Testis (tissue), 2 donors: ENCODE measurements around the gene CFAP46.

Experiments
- CTCF ChIP-seq, 3 experiments: fragments of 450-650 bp in 2 of 3; fragments of 200-600 bp in 1 of 3; sonication (generic) in 1 of 3; IDR thresholded peaks; one replicate each; pipeline ENCODE4 v1.5.1; 2016 to 2019; ENCODE audit warnings: antibody characterized with exemption in 3 of 3, mild to moderate bottlenecking in 2 of 3, moderate library complexity in 1 of 3
- POLR2A ChIP-seq: fragments of 450-650 bp; IDR thresholded peaks from one replicate; pipeline ENCODE4 v1.6.1; 2017; ENCODE audit warnings: antibody characterized with exemption, mild to moderate bottlenecking, moderate library complexity

- no peak for TF ChIP-seq POLR2A
- no peak for TF ChIP-seq CTCF (IDR thresholded peaks at IDR 0.05)
Observed at GRCh38 chr10:132916956-132917666, 25.3 kb downstream of the CFAP46 start.
